Iris pigment epithelial cell (primary cell): ENCODE results near the gene FAXDC2.
"Not testable (repeated sequence)": the region's sequence is repeated elsewhere in the genome, so short reads cannot be mapped to it uniquely, and the experiment has no call there.

ENCODE experiments used
- DNase-seq: peaks from one replicate; pipeline ENCODE4 v3.0.0-alpha.2; 2011; ENCODE audit warnings: low read depth

Gene FAXDC2

GRCh38 chr5:154830219-154830595 lies 20.2 kb downstream of the FAXDC2 start:
- DNase-seq = no peak

- peak; percentile 42 for DNase-seq
Measured at GRCh38 chr5:154829589-154830218, 20.7 kb downstream of the FAXDC2 start.

GRCh38 chr5:154829181-154829588 lies 21.2 kb downstream of the FAXDC2 start:
- DNase-seq = no peak

- DNase-seq = no peak
Measured at GRCh38 chr5:154824070-154824469, 26.3 kb downstream of the FAXDC2 start.

- no peak for DNase-seq
Measured at GRCh38 chr5:154823605-154824004, 26.8 kb downstream of the FAXDC2 start.

- not testable (repeated sequence) for DNase-seq
Measured at GRCh38 chr5:154822896-154823295, 27.5 kb downstream of the FAXDC2 start.

GRCh38 chr5:154820383-154820782 lies 30.0 kb downstream of the FAXDC2 start:
- DNase-seq = no peak

GRCh38 chr5:154819546-154819945 lies 30.9 kb downstream of the FAXDC2 start:
- DNase-seq = no peak

GRCh38 chr5:154818471-154819116 lies 31.8 kb downstream of the FAXDC2 start:
- no peak for DNase-seq

GRCh38 chr5:154817815-154818214 lies 32.6 kb downstream of the FAXDC2 start:
- DNase-seq = no peak

GRCh38 chr5:154816891-154817492 lies 33.4 kb downstream of the FAXDC2 start:
- DNase-seq = no peak

- no peak for DNase-seq
Measured at GRCh38 chr5:154815684-154816247, 34.6 kb downstream of the FAXDC2 start.

GRCh38 chr5:154815025-154815424 lies 35.4 kb downstream of the FAXDC2 start:
- no peak for DNase-seq

- no peak for DNase-seq
Measured at GRCh38 chr5:154813736-154814135, 36.7 kb downstream of the FAXDC2 start.

- DNase-seq = no peak
Measured at GRCh38 chr5:154813158-154813557, 37.2 kb downstream of the FAXDC2 start.

GRCh38 chr5:154811653-154812465 lies 38.5 kb downstream of the FAXDC2 start:
- peak; percentile 70 for DNase-seq

- DNase-seq = no peak
Measured at GRCh38 chr5:154811239-154811638, 39.2 kb downstream of the FAXDC2 start.

- no peak for DNase-seq
Measured at GRCh38 chr5:154806176-154806575, 44.2 kb downstream of the FAXDC2 start.

- DNase-seq = no peak
Measured at GRCh38 chr5:154802050-154802449, 48.4 kb downstream of the FAXDC2 start.

GRCh38 chr5:154801083-154801482 lies 49.3 kb downstream of the FAXDC2 start:
- DNase-seq = peak; percentile 74

GRCh38 chr5:154800582-154800981 lies 49.8 kb downstream of the FAXDC2 start:
- DNase-seq = no peak

- DNase-seq = peak; percentile 35
Measured at GRCh38 chr5:154797762-154798161, 52.6 kb downstream of the FAXDC2 start.
